NCI-H187 treated with DMSO at 0.1 percent for 48 hours (cell line): Measurements from ENCODE around the gene CPT1C.
"Not testable (repeated sequence)": the region's sequence is repeated elsewhere in the genome, so short reads cannot be mapped to it uniquely, and the experiment has no call there.

Experiments used
- DNase-seq: peaks from one replicate; lab custom pipeline; 2025; lab: John Stamatoyannopoulos, UW

CPT1C gene

DNA sequence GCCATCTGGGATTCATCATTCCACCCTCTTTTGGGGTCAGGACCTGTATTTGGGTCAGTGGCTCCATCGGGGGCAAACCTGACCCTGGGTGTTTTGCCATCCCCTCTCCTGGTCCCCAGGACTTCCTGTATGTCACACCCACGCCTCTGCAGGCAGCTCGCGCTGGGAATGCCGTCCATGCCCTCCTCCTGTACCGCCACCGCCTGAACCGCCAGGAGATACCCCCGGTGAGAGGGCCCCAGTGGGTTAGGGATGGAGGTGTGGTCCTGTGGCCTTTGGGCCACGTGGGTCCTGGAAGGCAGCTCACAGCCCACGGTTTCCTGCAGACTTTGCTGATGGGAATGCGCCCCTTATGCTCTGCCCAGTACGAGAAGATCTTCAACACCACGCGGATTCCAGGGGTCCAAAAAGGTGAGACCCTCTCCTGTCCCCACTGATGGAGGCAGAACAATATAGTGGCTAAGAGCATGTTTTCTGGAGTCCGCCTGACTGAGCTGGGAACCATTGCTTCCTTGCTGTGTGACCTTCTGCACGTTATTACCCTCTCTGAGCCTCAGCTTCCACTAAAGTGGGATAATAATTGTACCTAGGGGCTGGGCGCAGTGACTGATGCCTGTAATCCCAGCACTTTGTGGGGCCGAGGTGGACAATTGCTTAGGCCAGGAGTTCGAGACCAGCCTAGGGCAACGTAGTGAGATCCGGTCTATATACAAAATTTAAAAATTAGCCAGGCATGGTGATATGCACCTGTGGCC, 14.1 kb downstream of the CPT1C start:
- no peak for DNase-seq

DNA sequence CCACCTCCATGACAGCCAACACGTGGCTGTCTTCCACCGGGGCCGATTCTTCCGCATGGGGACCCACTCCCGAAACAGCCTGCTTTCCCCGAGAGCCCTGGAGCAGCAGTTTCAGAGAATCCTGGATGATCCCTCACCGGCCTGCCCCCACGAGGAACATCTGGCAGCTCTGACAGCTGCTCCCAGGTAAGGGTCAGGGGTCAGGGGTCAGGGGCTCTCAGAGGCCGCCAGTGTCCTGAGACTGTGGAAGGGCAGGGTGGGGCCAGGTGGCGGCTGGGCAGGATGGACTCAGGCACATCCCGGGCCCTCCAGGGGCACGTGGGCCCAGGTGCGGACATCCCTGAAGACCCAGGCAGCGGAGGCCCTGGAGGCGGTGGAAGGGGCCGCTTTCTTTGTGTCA, 15.0 kb downstream of the CPT1C start:
- no peak for DNase-seq

DNA sequence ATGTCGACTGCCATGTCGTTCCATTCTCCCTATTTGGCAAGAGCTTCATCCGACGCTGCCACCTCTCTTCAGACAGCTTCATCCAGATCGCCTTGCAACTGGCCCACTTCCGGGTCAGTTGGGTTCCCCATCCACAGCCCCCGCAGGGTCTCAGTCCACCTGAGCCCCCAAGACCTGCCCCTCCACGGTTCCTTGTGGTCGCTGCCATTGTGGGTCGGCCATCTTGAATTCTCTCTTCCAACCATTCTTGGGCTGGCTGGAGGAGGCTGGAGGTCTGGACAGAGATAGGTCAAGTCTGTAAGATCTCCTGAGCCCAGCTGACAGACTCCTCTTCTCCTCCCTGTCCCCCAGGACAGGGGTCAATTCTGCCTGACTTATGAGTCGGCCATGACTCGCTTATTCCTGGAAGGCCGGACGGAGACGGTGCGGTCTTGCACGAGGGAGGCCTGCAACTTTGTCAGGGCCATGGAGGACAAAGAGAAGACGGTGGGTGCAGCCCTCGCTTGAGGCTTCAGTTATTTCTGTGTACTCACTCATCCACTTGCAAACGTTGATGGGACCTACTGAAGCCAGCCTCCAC, 19.5 kb downstream of the CPT1C start:
- DNase-seq = no peak

DNA sequence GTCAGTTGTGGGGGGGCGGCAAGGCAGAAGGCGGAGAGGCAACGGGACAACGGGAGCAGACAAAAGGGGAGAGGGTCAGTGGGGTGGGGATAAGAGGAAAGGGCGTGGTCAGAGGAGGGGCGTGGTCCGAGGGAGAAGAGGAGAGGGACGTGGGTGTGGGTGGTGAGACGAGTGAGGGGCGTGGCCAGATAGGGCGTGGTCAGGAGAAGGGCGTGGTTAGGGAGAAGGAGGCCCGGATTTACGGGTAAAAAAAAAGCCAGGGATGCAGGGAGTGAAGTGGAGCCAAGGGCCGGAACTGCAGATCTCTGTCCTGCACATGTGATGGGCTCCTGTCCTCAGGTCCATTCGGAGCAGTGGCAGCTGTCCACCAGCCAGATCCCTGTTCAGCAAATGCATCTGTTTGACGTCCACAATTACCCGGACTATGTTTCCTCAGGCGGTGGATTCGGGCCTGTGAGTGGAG, 21.5 kb downstream of the CPT1C start:
- no peak for DNase-seq

DNA sequence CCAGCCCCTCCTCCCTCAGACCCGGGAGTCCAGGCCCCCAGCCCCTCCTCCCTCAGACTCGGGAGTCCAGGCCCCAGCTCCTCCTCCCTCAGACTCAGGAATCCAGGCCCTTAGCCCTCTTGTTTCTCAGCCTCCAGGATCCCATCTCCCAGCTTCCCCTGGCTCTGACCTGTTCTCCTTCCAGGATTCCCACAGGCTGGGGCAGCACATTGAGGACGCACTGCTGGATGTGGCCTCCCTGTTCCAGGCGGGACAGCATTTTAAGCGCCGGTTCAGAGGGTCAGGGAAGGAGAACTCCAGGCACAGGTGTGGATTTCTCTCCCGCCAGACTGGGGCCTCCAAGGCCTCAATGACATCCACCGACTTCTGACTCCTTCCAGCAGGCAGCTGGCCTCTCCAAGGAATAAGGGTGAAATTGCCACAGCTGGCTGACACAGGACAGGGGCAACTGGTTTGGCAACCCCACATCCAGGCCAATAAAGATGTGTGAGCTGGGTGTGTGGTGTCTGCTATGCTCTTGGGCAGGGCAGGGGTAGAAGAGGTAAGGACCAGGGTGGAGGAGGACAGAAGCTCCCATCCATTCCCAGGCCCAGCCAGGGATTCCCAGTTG, 22.4 kb downstream of the CPT1C start:
- DNase-seq = no peak

DNA sequence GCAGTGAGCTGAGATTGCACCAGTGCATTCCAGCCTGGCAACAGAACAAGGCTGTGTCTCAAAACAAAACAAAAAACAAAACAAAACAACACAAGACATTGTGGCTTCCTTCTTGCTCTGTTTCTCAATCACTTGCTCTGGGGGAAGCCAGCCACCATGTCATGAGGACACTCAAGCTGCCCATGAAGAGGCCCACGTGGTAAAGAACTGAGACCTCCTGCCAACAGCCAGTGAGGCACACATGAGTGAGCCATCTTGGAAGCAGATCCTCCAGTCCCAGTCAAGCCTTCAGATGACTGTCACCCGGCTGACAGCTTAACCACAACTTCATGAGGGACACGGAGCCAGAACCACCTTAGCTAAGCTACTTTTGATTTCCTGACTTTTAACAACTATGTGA, 25.2 kb downstream of the CPT1C start:
- no peak for DNase-seq

DNA sequence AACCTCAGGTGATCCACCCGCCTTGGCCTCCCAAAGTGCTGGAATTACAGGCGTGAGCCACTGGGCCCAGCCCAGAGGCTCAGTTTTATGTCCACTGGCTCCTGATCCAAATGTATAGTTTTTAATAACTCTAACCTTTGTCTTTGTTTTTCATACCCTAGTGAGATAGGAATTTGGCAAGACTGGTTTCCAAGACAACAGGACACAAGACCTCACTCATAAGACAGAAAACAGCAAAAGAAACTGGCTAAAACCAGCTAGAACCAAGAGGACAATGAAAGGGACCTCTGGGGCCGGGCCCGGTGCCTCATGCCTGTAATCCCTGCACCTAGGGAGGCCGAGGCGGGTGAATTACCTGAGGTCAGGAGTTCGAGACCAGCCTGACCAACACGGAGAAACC, 27.6 kb downstream of the CPT1C start:
- DNase-seq = no peak

DNA sequence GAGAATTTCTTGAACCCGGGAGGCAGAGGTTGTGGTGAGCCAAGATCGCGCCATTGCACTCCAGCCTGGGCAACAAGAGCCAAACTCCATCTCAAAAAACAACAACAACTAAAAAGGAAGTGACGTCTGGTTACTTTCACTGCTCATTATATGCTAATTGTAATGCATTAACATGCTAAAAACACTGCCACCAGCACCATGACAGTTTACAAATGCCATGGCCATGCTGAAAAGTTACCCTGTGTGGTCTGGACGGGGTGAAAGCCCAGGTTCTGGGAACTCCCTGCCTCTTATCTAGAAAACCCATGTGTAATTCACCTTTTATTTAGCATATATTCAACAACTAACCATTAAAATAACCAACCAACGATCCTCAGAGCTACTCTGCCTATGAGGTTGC, 28.1 kb downstream of the CPT1C start:
- no peak for DNase-seq

DNA sequence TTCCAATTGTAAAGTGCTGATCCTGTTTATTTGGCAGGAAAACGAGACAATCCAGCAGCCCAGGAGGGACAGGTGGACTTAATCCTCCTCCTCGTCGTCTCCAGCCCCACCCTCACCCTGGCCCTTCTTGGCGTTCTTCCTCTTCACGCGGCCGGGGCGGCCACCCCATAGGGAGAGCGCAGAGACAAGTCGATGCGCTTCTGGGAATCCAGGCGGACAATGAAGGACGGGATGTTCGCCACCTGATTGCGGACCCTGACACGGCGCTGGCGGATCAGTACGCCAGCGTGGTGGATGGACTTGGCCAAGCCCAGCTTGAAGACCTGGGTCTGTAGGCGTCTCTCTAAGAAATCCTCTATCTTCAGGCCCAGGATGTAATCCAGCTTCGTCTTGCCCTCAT, 28.5 kb downstream of the CPT1C start:
- DNase-seq = not testable (repeated sequence)

DNA sequence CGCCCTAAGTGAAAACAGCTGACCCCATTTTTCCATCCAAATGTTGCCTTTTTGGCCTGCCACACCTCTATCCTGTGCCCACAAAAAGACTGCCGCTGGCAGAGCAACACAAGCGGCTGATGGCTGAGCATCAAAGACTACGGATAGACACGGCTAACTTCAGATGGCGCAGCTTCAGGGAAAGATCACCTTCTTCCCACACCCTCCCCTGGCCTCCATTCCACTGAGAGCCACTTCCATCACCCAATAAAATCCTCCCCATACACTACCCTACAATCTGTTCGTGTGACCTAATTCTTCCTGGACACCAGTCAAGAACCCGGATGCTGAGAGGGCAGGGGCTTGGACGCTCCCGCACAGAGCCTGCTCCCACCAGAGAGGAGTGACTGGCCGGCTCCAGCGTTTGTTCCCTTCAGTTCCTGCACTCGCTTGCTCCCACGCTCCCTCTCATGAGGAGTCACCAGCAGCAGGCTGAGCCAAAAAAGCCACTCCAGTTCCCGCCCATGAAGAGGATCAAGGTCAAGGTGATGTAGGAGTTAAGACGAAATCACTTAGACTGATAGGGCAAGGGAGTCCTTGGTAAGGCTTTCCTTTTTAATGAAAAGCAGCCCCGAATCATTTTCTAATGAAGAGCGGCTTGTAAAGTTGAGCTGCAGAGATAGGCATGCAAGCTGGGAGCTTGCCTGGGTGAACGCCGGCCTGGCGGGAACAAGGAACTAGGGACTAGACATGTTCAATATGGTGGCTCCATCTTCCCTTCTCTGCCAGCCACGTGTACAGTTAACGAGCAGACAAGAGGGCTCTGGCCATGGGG, 36.5 kb downstream of the CPT1C start:
- DNase-seq = no peak

DNA sequence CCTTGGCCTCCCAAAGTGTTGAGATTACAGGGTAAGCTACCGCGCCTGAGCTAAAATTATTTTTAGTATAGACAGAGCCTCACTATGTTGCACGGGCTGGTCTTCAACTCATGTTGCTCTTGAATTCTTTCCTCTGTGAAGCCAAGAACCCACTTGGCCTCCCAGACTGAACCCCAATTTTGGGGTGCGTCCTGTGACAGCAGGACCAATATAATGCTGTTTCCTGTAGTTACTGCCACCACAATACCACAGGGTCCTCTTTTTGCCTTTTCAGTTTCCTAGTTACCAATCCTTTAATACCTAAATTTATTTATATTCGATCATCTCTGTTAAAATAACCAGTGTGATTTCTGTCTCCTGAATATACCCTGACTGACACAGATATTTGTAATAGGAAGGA, 39.2 kb downstream of the CPT1C start:
- no peak for DNase-seq

DNA sequence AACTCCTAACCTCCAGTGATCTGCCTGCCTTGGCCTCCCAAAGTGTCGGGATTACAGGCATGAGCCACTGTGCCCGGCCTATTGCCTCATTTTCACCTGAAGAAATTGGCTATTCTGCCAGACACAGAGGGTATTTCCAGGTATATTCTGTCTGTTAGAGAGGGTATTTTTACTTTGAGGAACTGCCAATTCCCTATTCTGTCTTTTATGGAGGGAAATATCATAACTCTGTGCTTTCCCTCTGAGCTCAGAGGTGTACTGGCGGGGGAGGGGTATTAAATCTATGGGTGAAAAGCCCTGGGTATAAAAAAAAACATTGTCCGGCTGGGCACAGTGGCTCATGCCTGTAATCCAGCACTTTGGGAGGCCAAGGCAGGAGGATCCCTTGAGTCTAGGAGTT, 47.4 kb downstream of the CPT1C start:
- no peak for DNase-seq

DNA sequence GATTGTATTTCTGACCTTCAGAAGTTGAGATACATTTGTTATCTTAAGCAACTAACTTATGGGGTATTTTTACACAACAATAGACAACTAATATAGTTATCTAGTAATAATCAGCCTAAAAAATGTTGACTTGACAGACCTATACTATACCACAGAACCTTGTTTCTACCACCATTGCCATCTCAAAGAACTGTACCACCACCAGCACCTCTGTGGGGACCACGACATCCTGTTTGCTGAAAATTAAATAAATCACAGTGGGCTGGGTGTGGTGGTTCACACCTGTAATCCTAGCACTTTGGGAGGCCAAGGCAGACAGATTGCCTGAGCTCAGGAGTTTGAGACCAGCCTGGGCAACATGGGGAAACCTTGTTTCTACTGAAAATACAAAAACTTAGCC, 48.2 kb downstream of the CPT1C start:
- no peak for DNase-seq

DNA sequence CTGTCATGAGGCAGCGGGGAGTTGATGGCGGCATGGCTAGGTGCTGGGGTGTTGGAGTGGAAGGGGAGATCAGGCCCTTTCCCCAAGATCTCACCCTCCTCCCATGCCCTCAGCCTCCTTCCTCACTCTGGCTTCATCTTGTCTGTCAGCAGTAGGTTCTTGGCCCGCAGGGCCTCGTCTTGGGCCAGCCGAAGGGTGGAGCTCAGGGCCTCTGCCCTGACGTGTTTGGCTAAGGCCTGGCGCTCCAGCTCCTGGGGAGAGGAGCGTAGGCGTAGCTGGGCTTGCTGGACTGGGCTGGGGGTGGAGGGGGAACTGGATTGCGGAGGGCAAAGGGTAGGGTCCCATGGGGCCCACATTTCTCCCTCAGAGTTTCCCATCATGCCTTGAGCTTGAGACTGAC, 49.0 kb downstream of the CPT1C start:
- no peak for DNase-seq

DNA sequence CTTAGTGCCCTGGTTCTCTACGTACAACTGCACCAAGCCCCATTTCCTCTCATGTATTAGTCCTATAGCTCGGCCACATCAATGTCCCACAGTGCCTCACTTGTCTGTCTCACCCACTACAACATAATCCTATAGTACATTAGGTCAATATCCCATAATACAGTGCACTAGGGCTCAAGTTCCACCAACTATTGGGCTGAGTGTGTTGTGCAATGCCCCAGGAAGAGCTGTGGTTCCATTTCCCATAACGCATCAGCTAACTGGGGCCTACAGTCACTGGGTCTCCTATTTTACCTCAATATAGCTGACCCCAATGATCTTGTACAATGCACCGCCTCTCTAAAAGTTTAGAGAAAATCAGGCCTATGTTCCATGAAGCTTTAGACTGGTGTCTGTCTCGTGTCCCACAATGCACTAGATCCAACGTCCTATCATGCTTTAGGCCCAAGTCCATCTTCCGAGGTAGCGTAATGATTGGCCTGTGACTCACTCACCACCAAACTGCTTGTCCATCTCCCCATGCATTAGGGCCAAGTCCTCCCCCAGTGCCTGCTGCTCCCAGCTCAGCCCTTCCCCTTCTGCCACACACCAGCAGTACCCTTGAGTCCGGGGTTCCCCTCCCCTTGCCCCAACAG, 50.4 kb downstream of the CPT1C start:
- DNase-seq = no peak

DNA sequence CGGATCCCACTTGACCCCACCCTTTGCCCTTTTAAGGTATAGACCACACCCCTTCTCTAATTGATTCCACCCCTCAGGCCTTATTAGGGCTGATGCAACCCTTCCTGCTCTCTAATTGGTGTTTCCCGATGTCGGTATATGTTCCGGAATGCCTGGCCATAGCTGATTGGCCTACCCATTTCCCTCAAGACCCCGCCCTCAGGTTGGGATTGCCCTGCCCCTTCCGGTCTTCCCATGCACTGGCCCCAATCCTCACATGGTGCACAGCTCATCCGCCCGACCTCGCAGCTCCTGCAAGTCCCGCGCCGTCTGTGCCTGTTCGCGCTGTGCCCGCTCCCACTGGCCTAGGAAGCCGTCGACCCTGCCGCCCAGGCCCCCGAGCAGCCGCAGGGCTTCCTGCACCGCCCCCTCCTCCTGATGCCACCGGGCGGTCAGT, 54.0 kb downstream of the CPT1C start:
- DNase-seq = no peak

DNA sequence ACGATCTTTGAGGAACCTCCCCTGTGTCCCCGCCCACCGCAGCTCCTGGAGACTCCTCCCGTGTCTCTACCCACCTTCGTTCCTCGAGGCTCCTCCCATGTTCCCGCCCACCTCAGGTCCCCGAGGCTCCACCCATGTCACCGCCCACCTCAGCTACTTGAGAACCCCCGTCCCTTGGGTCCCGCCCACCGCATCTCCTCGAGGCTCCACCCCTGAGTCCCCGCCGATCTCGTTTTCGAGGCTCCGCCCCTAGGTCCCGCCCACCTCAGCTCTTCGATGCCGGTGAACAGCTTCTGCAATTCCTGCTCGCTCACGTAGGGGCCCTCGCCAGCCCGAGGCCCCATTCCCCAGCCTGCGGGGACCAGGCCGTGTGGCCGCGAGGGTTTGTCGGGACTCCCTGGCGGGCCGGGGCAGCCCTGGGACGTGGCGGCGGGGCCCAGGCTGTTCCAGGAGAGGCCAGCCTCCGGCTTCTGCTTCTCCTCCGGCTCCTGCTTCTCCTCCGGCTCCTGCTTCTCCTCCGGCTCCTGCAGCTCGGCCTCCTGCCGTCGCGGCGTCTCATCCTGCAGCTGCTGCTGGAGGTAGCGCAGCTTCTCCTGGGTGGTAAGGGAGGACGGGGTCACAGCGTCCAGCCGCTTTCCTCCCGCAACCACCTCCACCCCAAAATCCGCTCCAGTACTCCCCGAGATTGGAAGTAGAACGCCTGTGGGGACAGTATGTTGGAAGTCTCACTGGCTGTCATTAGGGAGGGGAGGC, 55.5 kb downstream of the CPT1C start:
- no peak for DNase-seq

DNA sequence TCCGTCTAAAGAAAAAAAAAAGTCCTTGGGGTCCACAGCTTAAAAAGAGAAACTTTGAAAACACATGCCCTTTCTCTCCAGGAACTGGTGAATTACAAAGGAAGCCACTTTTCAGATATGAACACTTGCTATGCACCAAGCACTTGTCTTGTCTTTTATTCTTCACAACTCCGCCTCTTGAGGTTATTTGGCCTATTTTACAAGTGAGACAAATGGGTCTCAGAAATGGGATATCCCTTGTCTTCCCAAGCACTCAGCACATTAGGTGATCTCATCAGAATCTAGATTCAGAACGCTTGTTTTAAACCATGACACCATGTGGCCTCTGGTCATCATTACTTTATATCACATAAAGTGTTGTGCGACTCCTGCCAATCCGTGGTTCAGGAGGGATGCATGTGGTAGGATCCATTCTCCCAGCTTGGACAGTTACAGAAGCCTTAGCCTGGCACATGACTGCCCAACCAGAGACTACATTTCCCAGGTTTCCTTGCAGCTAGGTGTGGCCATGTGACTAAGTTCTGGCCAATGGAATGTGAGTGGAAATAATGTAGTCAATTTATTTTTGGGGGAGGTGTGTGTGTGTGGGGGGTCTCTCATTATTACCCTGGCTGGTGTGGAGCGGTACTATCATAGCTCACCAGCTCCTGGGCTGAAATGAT, 58.3 kb downstream of the CPT1C start:
- DNase-seq = no peak

DNA sequence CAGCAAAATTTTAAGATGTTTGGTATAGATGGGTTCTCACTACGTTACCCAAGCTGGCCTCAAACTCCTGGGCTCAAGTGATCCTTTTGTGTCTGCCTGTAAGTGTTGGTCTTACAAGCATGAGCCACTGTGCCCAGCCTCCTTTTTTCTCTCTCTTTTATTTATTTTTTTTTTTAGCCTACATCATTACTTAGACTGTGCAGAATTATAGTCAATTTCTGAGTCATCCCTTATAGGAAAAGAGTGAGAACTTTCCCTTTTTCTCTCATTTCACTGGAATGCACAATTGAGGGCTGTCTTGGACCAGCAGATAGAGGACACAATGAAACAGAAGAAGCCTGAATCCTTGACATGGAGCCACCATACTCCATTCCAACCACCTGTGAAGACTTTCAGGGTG, 58.9 kb downstream of the CPT1C start:
- DNase-seq = no peak

DNA sequence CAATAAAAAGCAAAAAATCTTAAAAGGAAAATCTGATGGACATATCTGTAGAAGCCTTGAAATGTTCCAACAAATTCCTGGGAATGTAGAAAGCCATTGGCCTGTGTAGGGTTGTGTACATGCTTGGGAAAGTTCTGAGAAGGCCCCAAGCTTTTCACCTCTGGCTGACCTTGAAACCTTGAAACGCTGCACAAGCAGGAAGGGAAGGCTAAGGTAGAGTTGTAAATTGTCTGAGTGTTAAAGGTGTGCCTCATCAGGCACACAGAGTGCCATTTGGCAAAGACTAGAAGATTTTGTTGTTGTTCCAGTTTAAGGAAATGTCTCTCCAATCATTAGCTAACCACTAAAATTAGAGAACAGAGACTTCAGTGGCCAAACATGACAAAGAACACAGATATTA, 61.8 kb downstream of the CPT1C start:
- no peak for DNase-seq

DNA sequence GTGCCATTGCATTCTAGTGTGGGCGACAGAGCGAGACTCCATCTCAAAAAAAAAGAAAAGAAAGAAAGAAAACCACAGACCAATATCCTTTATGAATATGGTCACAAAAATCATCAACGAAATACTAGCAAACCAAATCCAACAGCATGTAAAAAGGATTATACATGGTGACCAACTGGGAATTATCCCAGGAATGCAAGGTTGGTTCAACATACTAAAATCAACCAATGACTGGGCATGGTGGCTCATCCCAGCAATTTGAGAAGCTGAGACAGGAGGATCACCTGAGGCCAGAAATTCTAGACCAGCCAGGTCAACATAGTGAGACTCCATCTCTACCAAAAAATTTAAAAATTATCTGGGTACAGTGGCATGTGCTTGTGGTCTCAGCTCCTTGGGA, 65.0 kb downstream of the CPT1C start:
- no peak for DNase-seq
